ENCODE results near the gene PALLD.

Gene PALLD

DNA sequence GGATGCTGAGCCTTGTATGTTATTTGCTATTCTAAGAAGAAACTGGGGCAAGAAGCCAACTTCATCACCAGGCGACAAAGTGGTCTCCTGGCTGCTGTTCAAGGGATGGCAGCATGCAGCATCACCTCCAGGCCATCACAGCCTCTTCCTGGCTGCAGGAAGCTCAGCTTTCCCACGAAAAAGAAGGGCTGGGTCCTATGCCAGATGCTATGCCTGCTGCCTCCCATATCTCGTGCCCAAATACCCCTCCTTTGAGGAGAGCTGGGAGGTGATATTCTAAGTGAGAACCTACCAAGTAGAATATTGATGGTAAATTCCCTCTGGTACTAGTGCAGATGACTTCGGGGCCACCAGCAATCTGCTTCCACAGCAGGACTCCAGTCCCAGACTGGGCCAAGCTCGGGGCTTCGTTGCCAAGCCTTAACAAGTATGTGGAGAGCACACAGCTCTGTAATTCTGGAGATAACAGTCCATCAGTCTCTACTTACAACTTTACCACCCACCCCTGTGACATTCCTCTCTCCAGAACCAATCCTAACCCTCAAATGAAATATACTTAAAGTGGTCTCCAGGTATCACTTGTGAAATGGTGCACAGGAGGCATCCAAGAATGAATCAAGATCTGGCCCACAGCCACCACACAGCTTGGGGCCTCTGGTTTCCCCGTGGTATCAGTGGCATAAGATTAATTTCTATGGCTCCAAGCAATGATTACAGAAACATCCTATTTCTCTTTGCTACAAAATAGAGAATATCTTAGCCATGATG lies 149.3 kb downstream of the PALLD start:
- DNase-seq (ENCODE audit: low read depth, low spot score) = peak; percentile 40

DNA sequence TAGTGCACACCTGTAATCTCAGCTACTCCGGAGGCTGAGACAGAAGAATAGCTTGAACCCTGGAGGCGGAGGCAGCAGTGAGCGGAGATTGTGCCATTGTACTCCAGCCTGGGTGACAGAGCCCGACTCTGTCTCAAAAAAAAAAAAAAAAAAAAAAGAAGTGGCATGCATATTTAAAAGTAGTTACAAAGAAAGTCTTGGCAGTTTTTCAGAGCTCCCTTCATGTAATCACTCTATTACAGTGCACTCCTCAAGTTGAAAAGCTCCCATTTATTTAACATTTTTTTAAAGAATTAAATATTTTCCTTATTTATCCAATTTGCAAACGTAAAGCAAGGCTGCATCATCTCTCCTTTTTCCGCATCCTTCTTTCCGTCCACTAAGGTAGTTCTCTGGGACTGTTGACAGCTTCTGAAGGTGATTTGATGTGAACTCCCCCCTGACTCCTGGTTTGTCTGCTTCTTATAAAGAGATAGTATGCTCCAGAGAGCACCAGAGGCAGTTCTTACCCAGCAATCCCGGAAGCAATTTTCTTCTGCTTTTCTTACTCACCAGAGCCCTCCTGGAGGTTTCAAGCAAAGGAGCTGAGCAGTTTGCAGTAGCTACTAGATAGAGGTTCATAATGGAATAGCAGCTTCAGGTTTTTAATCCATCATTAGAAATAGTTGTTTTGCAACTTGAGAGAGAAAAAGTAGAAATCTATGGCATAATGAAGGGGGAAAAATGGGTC lies 151.0 kb downstream of the PALLD start:
- DNase-seq (ENCODE audit: low read depth, low spot score) = peak; percentile 55

DNA sequence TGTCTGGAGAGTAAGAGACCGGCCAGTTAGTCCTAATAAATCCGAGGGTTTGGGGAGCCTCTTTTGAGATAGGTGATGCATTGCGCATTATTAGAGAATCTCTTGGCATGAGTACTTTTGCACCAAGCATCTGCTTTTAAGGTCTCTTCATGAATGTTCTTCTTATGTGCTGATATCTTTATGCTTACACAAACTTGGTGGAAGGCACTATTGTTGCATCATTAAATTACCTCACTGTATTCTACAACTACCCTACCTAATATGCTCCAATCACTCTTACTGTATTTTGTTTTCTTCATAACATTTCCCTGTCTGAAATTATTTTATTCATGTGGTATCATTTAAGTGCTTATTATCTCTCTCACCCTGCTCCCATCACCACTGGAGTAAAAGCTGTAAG lies 151.6 kb downstream of the PALLD start:
- no peak for DNase-seq (ENCODE audit: low read depth, low spot score)

- DNase-seq (ENCODE audit: low read depth, low spot score) = peak; percentile 79
Measured at GRCh38 chr4:168648929-168649328, 152.1 kb downstream of the PALLD start.

GRCh38 chr4:168651374-168651773 lies 154.5 kb downstream of the PALLD start:
- peak; percentile 82 for DNase-seq (ENCODE audit: low read depth, low spot score)

GRCh38 chr4:168651864-168652263 lies 155.0 kb downstream of the PALLD start:
- DNase-seq (ENCODE audit: low read depth, low spot score) = no peak

DNA sequence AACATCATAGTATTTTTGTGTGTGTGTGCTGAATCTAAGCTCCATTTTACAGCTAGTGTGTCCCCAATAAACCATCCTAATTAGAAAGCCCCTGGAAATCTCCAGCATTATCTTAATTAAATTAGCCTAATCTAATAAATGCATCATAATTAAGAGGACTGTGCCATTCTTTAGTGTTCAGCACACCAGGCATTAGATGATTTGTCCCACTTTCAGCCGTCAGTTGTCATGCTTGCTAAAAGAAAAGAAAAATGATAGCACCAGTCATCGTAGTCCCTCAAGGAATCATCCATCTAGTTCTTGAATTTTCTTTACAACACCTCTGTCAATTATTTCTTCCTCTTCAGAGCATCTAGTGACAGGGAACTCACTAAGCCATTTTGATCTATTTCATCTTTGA lies 155.9 kb downstream of the PALLD start:
- DNase-seq (ENCODE audit: low read depth, low spot score) = no peak

DNA sequence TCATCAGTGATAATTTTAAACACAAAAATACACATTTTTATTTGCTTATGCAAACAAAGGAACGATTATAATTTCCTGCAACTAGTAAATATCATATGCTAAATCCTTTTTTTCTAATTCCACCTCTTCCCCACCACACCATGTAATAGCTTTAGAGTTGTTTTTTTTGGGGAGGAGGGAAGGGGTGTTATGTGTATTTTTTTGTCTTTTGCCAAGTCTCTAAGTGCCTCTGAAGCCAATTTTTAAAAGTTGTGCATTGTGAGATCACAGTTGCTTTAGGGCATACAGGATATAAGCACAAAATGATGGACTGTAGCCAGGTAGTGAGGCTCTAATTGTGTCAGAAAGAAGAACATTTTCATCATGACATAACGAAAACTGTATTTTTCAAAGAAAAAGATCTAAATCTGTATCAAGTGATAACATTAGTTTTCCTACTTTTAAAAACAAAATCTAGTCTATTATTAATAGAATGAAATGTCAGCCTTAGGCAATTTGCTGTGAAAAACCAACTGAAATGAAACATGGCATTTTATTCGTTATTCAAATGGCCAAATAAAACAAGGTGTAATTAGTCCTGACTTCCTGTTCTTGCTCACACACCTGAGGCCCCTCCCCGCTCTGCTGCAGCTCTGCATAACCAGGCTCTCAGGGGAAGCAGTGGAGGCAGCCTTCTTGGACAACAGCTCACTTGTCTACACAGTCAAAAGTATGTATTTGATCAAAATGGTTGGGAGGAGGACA lies 157.4 kb downstream of the PALLD start:
- DNase-seq (ENCODE audit: low read depth, low spot score) = no peak

DNA sequence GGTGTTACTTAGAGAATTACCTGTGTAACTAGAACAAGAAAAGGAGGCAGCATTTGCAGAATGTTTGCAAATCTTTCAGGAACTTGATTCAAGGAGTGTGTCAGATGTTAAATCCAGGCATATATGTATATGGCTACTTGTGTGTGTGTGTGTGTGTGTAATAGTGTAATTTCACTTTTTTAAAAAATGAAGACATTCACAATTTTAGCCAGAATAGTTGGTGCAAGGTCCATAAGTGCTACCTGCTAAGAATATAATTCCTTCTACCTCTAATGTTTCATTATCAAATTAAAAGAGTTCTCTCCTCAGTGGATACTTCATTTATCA lies 158.0 kb downstream of the PALLD start:
- DNase-seq (ENCODE audit: low read depth, low spot score) = no peak

- no peak for DNase-seq (ENCODE audit: low read depth, low spot score)
Measured at GRCh38 chr4:168655182-168655581, 158.3 kb downstream of the PALLD start.

DNA sequence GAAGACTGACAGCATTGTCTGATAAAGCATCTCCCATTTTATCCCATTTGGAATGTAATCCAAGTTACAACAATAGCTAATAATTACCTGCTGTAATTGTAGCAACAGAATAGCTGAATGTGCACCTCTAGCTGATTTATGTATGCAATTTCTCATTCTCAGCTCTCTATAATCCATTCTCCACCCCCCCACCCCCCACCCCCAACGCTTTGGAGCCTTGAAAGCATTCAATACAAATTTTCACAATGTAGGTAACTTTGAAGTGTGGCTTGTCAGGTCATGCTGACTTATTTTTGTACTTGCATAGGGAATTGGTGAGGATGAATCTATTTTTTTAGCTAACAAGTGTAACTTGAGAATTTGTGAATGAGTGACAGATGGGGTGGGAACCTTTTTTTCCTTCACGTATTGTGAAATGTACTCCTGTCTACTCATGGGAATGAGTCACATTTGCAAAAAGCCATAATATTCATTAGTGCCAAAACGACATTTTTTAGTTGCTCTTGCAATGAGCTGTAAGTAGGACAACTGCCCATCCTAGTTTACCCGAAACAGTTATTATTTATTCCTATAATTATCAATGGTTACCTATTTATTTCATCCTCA lies 159.3 kb downstream of the PALLD start:
- DNase-seq (ENCODE audit: low read depth, low spot score) = peak; percentile 78

DNA sequence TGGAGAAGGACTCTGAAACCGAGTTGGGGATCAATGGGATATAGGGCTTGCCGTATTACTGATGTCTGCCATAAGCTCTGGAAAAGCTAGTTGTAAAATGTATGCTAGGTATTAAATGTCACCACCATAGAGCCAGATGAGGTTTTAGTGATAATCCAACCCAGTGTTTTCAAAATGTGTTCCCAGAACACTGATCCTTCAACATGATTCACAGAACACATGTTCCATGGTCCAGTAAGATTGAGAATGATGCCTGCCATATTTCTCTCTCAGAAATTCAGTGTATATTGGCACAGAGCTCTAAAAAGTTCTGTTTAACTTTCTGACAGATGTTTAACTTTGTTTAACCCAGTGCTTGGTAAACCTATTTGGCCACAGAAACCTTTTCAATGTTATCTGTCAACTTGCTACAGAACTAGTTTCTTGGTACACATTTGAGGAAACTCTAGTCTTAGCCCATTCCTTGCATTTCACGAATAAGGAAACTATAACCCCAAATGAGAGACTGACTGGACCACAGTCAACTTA lies 160.2 kb downstream of the PALLD start:
- no peak for DNase-seq (ENCODE audit: low read depth, low spot score)

DNA sequence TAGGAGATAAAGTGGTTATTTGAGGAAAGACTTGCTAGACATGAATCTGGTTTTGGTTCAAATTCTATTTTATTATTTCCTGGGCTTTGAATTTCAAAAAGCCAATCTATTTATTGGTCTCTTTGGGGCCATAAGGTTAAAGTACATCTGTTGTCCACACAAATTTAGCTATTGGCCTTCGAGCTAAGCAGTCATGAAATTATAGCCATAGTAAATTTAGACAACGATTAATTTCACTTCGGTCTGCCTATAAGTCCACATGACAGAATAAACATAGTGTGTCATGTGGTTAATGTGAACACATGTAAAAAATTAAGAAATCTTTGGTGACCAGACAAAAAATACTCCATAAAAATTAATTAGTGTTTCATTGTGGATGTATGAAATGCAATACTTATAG lies 161.9 kb downstream of the PALLD start:
- DNase-seq (ENCODE audit: low read depth, low spot score) = no peak

DNA sequence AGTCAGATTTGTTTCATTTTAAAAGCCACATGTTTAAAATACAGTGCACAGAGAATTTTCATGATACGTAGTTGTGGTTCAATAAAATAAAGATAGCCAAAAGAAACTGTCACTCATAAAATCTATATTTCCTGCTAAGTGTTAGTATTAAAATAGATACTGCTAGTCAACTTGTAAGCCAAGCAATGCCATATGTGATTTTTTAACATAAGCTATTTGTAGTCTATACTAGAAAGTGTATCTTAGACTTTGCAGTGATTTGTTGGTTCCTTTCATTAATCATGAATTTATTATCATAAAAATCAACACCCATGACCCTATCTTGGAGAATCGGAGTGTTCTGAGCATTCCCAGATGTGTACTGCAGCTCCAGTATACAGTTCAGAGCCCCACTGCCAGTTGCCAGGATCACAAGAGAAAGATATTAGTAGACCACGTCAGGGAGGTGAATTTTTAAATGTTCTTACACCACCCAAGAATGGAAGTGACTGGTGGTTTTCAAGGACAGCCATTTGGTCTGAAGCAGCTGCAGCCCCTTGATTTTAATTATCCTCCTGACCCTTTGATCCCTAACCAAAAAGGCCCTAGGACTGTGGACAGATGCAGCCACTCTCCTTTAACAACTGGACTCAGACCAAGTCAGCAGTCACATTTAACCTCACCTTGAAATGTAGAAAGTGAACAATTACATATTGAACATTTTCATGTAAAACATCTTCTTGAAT lies 163.1 kb downstream of the PALLD start:
- no peak for DNase-seq (ENCODE audit: low read depth, low spot score)

- DNase-seq (ENCODE audit: low read depth, low spot score) = no peak
Measured at GRCh38 chr4:168662297-168662984, 165.6 kb downstream of the PALLD start.

DNA sequence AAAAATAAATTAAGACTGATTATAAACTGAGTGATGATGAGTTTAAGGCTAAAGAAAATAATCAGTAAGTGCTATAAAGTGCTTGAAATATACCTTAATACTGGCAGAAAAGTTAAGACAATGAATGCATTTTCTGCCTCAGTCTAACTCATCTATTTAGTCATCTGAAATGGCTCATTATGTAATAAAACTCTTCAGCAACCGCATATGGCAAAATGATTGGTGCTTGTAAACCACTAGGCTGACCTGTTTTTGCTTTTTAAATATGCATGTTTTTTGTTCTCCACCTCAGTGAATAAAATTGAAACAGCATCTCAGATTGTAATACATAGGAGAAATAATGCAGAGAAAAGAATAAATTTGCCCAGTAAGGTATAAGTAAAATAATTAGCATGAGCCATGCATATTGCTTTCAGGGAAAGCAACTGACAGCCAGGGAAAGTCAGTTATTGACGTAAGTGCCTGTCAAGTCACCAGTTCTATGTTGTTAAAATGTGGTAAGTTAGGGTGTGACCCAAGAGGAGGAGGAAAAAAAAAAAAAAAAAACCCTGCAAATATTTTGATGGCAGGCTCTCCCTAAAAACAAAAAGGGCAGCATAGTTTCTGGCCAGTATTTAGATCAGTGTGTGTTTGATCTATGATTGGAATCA lies 167.5 kb downstream of the PALLD start:
- no peak for DNase-seq (ENCODE audit: low read depth, low spot score)

- DNase-seq (ENCODE audit: low read depth, low spot score) = peak; percentile 66
Measured at GRCh38 chr4:168666531-168666930, 169.7 kb downstream of the PALLD start.

DNA sequence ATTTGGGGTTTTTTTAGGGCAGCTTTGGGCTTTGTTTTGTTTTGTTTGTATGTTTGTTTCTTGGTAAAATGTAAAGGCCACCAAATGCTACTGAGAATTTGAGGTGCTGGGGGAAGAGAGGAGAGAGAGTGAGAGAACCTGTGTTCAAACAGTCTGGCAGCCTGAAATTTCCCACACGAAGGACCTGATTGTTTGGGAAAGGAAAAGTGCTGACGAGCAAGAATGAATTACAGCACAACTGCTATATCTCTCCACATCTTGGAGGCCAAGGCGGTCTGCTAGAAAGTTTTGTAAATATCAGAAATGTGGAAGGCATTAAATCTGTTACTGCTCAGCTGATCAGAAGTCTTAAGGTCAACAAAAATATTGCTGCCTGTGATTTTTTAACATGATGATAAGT lies 170.5 kb downstream of the PALLD start:
- DNase-seq (ENCODE audit: low read depth, low spot score) = no peak

DNA sequence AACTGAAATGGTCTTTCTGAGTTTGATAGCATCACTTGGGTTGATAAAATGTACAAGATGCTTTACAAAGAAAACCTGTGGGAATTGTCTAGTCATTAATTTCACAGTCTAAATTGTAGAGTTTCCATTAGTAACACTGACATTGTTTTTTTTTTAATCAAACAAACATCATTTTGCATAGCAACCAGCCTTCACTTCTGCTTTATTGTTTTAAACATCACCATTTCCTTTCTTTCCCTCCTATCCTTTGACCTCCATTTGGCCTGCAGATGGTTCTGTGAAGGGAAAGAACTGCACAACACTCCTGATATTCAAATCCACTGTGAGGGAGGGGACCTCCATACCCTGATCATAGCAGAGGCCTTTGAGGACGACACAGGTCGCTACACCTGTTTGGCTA lies 171.1 kb downstream of the PALLD start:
- DNase-seq (ENCODE audit: low read depth, low spot score) = no peak

GRCh38 chr4:168673476-168673875 lies 176.6 kb downstream of the PALLD start:
- no peak for DNase-seq (ENCODE audit: low read depth, low spot score)

Measured in astrocyte of the hippocampus (primary cell).